ENCODE results near the gene OR1J1.

Gene OR1J1

GRCh38 chr9:122444041-122444733 is 33.5 kb downstream of the OR1J1 start:
- DNase-seq: no peak

GRCh38 chr9:122442568-122442967 is 35.2 kb downstream of the OR1J1 start:
- DNase-seq: no peak

All from activated CD4-positive, alpha-beta T cell treated with anti-CD3 and anti-CD28 coated beads, Interleukin-2, amount 50 U/mL, for 1 hour (primary cell).